AG08395 (cell line): ENCODE results near the gene SLC11A2.
"Not testable (repeated sequence)": the region's sequence is repeated elsewhere in the genome, so short reads cannot be mapped to it uniquely, and the experiment has no call there.

ENCODE experiments used
- DNase-seq: peaks from one replicate; pipeline ENCODE4 v3.0.0; 2012; ENCODE audit warnings: mixed read lengths, low spot score

The SLC11A2 gene

DNA sequence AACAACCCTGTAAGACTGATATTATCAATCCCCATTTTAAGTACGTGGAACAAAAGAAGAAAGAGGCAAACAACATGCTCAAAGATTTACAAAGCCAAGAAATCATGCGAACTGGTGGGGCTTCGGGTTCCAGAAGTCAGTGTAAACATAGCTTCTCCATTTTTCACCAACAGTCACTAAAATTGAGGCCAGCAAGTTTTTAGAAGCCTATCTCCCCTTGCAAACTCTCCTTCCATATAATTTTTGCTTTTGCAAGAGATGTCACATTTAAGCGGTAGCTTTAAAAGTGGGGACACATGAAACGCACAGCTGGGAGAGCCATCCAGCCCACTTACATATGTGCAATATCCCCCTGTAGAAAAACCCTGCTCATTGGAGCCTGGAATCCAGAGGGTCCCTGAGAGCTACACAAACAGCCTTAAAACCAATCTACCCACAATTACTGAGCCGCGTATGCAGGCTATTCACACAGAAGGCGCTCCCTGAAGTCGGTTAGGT lies 797 bp downstream of the SLC11A2 start:
- no peak for DNase-seq

DNA sequence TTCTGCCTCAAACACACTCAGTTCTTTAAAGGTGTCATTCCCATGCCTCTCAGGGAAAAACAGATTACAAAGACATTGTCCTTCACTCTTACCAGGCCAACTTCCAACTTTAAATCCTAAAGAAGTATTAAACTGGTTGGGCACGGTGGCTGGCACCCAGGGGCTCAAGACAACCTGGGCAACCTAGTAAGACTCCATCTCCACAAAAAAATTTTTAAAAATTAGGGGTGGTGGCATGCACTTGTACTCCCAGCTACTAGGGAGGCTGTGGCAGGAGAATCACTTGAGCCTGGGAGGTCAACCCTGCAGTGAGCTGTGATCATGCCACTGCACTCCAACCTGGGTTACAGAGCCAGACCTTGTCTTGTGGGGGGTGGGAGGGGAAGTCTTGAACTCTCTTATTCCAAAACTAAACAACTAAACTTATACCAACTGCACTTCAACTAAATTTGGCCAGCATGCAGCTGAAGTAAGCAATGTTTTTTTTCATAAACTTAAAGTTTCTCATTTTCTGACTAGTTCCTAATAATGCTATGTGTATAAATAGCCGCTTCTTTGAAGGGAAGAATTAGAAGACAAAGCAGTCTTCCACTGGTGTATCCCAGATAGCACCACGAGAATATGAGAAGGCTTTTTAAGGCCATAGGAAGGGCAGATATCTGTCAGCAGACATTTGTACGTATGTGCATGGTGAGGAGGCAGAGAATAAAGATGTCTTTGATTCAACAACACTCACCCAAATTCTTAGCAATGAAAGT lies 2.4 kb downstream of the SLC11A2 start:
- DNase-seq = no peak

DNA sequence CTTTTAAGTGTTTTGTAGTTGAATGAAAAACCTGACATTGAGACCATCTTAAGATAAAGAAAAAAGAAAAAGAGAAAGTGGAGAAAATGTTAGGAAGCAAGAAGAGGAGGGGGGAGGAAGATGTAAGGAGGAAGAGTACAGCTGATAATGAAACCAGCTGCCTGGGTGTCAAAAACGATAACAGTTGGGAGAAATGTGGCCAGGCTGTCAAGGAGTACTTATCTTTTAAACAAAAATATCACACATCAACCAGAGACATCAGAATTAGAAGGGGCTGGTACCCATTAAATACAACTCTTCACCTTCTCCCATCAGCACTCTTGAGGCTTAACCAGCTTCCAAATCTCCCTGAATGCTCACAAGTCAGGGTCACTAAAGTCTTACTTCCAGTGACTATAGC lies 4.5 kb downstream of the SLC11A2 start:
- DNase-seq = no peak

DNA sequence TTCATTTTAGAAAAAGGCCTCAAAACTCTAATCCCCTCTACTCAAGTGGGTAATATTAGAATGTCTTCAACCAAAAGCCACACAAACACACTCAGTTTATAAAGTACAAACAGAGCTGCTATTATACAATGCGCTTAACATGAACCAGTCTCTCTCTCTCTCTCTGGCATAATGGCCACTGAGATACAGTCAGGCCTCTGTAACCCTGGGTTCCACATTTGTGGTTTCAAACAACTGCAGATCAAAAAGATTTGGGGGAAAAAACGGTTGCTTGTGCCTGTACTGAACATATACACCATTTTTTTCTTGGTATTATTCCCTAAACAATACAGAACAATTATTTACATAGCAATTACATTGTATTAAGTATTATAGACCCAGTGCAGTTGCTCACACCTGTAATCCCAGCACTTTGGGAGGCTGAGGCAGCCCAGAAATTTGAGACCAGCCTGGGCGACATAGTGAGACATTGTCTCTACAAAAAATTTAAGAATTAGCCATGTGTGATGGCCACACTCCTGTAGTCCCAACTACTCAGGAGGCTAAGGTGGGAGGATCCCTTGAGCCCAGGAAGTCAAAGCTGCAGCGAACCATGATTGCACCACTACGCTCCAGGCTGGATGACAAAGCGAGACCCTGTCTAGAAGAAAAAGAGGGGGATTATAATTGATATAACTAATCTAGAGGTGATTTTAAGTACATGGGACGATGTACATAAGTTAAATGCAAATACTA lies 5.6 kb downstream of the SLC11A2 start:
- no peak for DNase-seq

DNA sequence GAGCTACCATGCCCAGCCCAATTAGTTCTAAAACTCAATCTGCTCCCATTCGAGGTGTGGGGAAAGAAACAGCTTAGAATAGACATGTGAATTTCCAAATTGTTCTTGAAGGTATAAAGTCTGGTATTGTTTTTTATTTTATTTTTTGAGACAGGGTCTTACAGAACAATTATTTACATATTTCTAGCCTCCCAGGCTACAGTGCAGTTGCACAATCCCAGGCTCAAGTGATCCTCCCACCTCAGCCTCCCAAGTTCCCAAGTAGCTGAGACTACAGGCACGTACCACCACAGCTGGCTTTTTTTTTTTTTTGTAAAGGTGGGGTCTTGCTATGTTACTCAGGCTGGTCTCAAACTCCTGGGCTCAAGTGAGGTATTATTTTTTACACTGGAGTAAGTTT lies 6.3 kb downstream of the SLC11A2 start:
- DNase-seq = no peak

DNA sequence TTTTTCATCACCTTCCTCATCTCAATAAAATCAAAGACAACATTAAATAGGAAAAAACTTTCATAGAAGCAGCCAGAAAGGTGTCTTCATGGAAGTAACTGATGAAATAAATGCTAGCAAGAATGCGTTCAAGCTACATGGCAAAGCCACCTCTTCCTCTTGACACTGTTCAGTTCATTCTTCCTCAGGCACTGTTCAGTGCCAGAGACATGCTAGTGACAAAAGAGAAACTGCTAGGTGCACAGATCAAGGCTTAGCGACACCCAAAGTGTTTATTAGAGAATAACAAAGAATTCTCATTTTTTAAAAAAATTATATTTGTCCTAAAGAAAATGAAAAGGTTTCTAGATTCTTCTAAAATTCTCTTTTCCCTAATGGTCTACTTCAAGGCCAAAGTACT lies 7.2 kb downstream of the SLC11A2 start:
- no peak for DNase-seq

DNA sequence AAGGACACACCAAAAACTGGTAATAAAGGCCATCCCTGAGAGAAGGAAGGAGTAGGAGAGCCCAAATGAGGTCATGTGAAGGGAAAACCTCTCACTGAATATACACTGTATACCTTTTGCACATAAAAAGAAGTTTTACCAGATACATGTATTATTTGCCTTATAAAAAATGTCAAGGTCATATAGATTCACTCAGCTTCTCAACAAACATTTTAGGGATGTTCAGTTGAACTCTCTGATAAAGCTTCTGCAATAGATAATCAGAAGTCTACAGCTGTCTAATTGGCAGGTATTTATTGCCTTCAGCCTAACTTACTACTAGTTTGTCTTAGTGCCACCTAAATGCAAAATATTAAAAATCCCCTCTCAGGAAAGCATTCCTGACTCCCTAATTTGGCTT lies 8.7 kb downstream of the SLC11A2 start:
- no peak for DNase-seq

DNA sequence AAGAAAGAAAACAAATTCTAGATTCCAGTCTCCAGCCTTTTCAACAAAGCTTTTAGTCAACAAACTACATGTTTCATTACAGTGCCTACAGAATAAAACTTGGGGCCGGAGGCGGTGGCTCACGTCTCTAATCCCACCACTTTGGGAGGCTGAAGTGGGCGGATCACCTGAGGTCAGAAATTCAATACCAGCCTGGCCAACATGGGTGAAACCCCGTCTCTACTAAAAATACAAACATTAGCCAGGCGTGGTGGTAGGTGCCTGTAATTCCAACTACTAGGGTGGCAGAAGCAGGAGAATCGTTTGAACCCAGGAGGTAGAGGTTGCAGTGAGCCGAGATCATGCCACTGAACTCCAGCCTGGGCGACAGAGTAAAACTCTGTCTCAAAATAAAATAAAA lies 11.7 kb downstream of the SLC11A2 start:
- DNase-seq = not testable (repeated sequence)

DNA sequence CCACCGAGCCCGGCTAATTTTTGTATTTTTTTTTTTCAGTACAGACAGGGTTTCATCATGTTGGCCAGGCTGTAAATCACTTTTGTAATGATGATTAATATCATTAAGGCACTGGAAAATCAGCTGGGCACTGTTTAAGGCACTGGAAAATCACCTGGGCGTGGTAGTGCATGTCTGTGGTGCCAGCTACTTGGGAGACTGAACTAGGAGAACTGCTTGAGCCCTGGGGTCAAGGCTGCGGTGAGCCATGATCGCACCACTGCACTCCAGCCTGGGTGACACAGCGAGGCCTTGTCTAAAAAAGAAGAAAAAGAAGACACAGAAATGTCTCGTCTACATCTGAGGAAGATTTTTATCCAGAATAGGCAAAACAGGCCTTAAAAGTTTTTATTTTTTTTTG lies 12.7 kb downstream of the SLC11A2 start:
- DNase-seq = no peak

DNA sequence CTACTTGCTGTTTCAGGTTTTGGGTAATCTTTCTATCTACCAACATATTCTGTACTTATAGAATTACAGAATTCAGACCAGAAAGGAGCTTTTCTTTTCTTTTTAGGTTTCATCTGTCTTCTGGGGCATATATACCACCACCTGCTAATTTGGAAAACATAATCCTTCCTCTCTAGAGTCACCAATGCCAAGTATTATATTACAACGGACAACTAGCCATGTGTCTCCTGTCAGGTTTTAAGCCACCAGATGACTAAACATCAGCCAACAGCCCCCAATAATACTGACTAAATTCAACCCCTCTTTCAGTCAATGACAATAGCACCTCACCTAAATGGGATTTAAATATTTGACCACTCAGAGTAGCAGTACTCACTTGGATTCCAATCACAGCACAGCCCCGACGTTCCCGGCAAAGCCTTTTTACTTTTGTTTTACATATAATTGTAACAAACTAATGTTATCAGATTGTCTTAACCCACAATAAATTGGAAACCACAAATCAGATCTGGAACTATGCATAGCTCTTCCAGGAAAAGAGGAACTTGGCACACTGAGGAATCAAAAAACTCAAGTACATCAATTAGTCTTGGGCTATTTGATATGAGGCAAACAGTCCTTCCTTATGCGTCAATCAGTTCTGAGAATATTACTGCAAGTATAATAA lies 13.5 kb downstream of the SLC11A2 start:
- no peak for DNase-seq

DNA sequence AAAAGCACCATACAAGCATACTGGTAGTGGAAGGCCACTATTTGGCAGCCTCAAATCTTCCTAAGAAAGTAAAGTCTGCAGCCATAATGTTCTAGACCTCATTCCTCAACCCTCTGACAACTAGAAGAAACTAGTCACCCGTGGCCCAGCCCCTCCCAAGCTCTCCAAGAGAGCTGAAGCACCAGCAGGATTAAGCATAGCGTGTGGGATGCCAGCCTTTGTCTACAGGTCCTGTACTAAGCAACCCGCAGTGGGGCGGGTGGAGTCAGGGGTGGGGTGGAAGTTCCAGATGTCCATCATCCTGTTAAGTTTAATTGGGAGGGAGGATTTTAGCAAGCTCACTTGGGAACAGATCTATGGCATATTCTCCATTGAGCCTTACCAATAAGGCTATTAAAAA lies 14.2 kb downstream of the SLC11A2 start:
- no peak for DNase-seq

DNA sequence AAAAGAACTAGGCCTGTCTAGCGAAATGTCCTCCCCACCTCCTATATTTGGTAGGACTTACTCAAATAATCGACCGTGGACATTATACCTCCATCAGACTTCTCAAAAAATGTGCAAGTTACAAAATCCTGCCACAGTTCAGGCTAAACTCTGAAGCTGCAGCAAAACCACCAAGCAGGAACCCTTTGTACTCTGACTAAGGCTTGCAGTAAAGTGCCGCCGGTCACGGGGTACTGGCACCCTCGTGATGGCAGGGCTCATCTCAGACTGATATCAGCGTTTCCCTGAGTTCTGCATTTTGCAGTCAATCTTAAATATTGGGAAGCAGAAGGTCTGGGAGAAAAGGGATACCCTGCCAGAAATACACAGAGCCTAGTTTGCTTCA lies 17.1 kb downstream of the SLC11A2 start:
- no peak for DNase-seq

DNA sequence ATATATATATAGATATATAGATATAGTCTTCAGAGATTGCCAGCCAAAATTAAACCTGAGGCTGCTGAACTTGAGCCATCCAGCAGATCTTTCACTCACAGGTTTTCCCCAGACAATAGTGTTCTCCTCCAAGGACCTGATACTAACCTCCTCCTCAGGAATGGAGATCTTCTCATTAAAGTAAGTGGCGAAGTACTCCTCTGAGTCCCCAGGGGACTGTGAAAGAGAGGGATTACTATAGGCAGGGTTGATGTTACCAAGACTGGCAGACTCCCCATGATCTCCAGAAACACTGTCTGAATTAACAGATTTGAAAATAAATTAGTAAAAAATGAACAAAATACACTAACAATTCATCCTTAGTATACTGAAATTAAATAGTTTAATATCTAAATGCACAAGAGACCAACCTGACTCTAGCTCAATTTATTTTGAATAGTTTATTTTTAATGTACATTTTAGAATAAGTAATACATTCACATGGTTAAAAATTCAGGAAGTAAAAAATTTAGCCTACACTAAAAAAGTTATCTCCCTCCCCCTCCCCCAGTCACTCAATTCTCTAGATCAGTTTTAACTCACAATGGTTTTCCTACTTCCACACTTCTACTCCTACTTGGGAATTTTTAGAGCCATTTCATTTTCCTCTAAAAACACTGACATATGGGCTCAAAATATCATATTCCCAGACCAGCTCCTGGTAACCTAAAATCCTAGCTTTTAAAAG lies 17.7 kb downstream of the SLC11A2 start:
- no peak for DNase-seq

DNA sequence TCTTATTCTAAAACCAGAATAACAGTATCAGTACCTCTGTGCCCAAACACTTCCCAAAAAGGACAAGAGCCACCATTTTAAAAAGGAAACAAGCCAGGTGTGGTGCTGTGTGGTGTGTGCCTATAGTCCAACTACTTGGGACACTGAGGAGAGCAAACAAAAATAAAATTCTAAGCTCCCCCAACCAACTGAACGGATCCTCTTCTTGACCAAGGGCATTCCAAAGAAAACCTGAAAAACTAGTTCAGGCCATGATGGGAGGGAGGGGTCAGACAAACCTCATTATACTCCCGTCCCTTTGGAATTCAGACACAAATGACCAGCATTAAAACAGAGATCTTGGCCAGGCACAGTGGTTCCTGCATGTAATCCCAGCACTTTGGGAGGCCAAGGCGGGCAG lies 20.5 kb downstream of the SLC11A2 start:
- no peak for DNase-seq

DNA sequence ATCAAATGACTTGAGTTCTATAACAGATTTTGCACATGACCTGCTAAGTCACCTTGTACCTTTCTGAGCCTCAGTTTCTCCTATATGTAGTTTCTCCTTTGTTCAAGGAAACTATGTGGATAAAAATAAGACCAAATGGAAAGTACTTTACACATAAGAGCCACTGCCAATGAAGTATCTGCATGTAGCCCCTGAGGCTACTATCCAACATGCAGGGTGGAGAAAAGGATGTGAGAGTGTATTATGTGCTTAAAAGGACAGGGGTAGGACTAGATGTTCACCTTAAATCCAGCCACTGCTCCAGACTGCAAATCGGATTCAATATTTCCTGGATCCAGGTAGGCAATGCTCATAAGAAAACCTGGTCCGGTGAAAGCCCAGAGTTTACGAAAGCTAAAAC lies 21.2 kb downstream of the SLC11A2 start:
- no peak for DNase-seq

DNA sequence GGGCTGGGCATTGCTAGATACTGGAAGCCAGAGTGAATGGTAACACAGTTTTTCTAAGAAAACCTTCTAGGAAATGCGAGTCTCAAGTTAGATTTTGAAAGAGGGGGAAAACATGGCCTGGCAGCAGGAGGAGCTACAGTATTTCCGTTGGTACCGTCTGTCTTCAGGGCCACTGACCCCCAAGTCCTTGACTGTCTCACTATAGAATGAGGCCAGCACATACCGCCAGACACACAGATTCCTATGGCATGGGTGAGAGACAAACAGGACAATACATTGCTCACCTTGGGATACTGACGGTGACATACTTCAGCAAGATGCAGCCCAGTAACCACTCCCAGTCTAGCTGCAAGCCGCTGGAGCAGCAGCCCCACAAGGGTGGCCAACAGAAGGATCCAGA lies 21.7 kb downstream of the SLC11A2 start:
- no peak for DNase-seq

DNA sequence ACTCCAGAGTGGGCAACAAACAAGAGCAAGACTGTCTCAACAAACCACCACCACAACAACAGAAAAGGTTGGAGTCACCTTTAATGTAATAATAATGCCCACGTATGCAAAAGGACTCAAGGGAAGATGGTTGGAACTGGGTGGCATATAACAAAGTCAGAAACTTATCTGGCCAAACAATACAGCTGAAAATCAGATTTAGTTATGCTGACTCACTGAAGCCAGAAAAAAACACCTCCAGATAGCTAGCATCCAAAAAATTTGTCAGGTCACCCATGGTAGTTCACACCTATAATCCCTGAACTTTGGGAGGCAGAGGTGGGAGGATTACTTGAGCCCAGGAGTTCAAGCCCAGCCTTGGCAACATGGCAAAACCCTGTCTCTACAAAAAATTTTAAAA lies 24.4 kb downstream of the SLC11A2 start:
- no peak for DNase-seq

DNA sequence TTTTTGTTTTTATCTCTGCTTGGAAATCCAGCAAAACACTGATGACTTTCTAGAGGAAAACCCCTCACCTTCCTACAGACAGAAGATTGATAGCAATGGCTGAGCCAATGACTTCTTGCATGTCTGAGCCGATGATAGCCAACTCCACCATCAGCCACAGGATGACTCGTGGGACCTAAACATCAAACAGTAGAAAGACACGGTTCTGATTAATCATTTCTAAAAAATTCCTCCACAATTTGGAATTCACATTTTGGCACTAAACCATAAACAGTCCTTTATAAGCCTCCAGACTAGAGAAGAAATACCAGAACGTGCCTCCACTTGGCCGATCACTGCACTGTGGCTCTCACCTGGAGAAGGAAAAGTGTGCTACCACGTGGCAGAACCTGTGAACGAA lies 25.9 kb downstream of the SLC11A2 start:
- peak; percentile 76 for DNase-seq

DNA sequence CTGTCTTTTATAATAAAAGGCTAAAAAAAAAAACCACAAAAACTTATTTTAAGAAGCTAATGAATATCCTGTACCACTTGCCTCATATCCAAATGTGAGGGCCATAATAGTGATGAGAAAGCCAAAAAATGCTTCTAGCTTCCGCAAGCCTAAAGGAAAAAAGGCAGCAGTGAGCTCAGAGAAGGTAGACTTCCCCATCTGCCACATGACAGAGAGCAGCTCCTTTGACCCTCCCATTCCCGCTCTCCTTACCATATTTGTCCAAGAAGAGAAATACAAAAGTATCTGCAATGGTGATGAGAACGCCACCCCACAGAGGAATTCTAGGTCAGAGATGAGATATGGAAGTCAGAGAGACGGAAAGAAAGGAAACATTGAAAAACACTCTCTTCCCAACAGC lies 27.1 kb downstream of the SLC11A2 start:
- no peak for DNase-seq

DNA sequence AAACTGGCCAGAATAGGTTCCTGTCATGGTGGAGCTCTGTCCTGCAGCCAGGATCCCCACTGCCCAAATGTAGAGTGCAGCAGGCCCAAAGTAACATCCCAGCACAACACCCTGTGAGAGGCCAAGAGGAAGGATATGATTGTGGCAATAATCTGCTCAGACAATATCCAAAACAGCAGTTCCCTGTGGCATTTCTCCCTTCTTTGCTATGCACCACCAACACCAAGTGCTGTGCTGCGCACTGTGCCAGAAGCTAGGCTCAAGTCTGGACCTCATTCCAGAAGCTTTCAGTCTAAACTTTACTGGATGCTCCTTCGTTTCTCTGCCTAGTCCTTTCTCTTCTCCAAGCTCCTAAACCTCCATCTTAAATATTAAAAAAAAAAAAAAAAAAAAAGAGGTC lies 33.4 kb downstream of the SLC11A2 start:
- DNase-seq = no peak

DNA sequence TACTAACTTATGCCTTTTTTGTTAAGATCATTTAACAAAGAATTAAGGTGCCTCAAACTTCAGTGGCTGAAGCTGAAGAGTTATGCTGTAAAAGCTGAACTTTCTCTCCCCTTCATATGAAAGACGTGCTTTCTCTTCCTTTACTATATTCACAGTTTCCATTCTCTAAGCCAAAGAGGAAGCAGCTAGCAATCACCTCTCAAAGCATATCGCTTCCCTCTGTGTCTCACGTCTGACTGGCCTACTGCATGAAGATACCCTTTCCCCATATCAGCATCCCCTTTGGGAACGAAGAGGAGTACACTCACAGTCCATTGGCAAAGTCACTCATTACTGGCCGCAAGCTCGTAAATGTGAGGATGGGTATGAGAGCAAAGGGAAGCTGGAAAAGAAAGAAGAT lies 34.9 kb downstream of the SLC11A2 start:
- no peak for DNase-seq

DNA sequence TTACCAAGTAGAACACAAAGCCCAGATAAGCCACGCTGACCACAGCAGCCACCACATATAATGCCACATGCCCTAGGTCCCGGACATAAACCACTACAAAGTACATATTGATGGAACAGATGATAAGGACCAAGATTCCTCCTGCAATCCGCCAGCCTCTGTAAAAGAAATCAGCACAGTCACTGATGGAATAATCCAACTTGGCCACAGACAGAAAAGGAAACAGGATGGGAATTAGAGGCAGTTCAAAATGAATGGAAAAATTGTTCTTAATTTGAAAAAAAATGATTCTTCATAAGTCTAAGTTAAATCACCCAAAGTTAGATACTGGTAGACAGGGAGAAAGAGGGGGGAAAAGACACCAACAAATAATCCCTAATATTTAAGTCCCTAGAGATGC lies 35.4 kb downstream of the SLC11A2 start:
- DNase-seq = no peak
